ENCODE measurements around the gene CMBL. TPM values are rescaled to one million over a fixed set of nuclear protein-coding genes. Genes with fewer than 3 reads are reported as not detected.

The CMBL gene
- polyA plus RNA-seq, 1 experiment, result 43.0 TPM

DNA sequence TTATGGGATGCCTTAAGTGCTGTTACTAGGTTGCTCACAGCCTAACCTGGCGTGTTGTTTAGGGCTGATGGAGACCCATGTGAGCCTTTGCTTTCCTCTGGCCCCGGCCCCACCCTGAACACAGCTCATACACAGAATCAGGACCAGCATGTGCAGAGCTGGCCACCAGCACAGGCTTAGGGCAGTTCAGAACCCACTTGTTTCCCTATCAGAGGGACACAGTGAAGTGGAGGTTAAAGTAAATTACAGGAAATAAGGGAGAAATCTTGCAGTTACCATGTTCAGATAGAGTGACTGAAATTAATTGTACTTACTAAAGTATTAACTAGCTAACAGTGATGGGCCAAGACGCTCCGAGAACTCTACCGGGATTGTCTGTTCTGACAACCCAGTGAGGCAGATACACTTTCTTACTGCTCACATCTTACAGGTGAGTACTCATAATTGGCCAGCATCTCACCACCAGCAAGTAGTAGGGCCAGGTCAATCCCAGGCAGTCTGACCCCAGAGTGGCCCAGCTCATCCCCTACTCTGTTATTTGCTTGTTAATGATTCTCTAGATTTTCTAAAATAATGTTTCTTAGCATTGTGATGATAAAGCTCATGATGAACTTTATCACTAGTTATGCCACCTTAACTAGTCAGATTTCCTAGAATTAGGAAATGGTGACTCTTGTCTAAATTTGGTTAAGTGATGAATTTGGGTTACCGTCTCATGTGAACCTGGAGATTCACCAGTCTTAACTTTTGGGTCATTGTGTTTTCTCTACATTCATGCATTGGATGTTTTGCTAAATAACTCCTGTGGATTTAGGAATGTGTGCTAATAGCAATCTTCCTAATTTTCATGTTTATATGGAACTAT lies 42.2 kb downstream of the CMBL start:
- Histone ChIP-seq H3K4me3 (ENCODE audit: low read depth, low read length) (no peak overlapping the region), H3K27ac (ENCODE audit: low read depth, low read length) (no peak overlapping the region), H3K27me3 (ENCODE audit: control insufficient read depth, insufficient read depth, low read length) (no peaks in the 10 kb centered on the region), H3K9me3 (ENCODE audit: control insufficient read depth, insufficient read depth, low read length) (no peaks in the 10 kb centered on the region)
- DNase-seq (ENCODE audit: low read depth, low spot score), result no peak
- ChIA-PET CTCF (interaction anchor here (0.6 to 1.7 kb wide), 3 partner anchors 18 to 159 kb away, joined by 3 to 7 read pairs (median 5); no protein-coding TSS in a partner anchor), POLR2A (interaction anchor here (1.1 kb wide), 1 partner anchor 64 kb away, joined by 3 read pairs; no protein-coding TSS in a partner anchor)
- TF ChIP-seq, protein P1, sequence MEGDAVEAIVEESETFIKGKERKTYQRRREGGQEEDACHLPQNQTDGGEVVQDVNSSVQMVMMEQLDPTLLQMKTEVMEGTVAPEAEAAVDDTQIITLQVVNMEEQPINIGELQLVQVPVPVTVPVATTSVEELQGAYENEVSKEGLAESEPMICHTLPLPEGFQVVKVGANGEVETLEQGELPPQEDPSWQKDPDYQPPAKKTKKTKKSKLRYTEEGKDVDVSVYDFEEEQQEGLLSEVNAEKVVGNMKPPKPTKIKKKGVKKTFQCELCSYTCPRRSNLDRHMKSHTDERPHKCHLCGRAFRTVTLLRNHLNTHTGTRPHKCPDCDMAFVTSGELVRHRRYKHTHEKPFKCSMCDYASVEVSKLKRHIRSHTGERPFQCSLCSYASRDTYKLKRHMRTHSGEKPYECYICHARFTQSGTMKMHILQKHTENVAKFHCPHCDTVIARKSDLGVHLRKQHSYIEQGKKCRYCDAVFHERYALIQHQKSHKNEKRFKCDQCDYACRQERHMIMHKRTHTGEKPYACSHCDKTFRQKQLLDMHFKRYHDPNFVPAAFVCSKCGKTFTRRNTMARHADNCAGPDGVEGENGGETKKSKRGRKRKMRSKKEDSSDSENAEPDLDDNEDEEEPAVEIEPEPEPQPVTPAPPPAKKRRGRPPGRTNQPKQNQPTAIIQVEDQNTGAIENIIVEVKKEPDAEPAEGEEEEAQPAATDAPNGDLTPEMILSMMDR (IDR thresholded peaks at IDR 0.05; ENCODE audit: low read depth, low read length), result no peak

DNA sequence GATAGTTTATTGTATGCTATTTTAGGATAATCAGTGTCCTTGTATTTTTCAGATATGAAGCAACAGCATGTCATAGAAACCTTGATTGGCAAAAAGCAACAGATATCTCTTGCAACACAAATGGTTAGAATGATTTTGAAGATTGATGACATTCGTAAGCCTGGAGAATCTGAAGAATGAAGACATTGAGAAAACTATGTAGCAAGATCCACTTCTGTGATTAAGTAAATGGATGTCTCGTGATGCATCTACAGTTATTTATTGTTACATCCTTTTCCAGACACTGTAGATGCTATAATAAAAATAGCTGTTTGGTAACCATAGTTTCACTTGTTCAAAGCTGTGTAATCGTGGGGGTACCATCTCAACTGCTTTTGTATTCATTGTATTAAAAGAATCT lies 43.1 kb downstream of the CMBL start:
- Histone ChIP-seq H3K4me3 (ENCODE audit: low read depth, low read length) (no peak overlapping the region), H3K27ac (ENCODE audit: low read depth, low read length) (no peak overlapping the region), H3K27me3 (ENCODE audit: control insufficient read depth, insufficient read depth, low read length) (no peaks in the 10 kb centered on the region), H3K9me3 (ENCODE audit: control insufficient read depth, insufficient read depth, low read length) (no peaks in the 10 kb centered on the region)
- POLR2A ChIA-PET, result interaction anchor here (1.1 kb wide), 1 partner anchor 65 kb away, joined by 3 read pairs; no protein-coding TSS in a partner anchor
- no peak for DNase-seq (ENCODE audit: low read depth, low spot score)
- CTCF ChIA-PET, result interaction anchor here (1.6 to 1.7 kb wide), 2 partner anchors 19 to 160 kb away, joined by 5 to 7 read pairs; no protein-coding TSS in a partner anchor
- TF ChIP-seq, protein P1 (IDR thresholded peaks at IDR 0.05; ENCODE audit: low read depth, low read length), result no peak

DNA sequence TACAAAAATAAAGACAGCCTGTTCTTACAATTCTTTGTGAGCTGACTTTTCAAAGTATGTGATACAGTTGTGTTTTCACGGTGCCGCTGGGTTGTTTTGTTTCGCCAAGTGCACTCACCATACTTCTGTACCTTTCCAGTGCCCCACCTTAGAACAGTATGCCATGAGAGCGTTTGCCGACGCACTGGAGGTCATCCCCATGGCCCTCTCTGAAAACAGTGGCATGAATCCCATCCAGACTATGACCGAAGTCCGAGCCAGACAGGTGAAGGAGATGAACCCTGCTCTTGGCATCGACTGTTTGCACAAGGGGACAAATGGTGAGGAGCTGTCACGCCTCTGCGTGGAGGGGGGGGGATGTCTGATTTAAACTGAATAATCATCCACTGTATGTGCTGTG lies 44.7 kb downstream of the CMBL start:
- ChIA-PET POLR2A (interaction anchor here (0.6 kb wide), 1 partner anchor 1030 kb away, joined by 3 read pairs; no protein-coding TSS in a partner anchor), CTCF (interaction anchor here (0.6 to 1.7 kb wide), 3 partner anchors 10 to 157 kb away, joined by 3 to 5 read pairs (median 5); no protein-coding TSS in a partner anchor)
- no peak for DNase-seq (ENCODE audit: low read depth, low spot score)
- Histone ChIP-seq H3K27ac (ENCODE audit: low read depth, low read length) (no peak overlapping the region), H3K4me3 (ENCODE audit: low read depth, low read length) (no peak overlapping the region), H3K27me3 (ENCODE audit: control insufficient read depth, insufficient read depth, low read length) (no peaks in the 10 kb centered on the region), H3K9me3 (ENCODE audit: control insufficient read depth, insufficient read depth, low read length) (no peaks in the 10 kb centered on the region)
- TF ChIP-seq, protein P1 (IDR thresholded peaks at IDR 0.05; ENCODE audit: low read depth, low read length), result no peak

DNA sequence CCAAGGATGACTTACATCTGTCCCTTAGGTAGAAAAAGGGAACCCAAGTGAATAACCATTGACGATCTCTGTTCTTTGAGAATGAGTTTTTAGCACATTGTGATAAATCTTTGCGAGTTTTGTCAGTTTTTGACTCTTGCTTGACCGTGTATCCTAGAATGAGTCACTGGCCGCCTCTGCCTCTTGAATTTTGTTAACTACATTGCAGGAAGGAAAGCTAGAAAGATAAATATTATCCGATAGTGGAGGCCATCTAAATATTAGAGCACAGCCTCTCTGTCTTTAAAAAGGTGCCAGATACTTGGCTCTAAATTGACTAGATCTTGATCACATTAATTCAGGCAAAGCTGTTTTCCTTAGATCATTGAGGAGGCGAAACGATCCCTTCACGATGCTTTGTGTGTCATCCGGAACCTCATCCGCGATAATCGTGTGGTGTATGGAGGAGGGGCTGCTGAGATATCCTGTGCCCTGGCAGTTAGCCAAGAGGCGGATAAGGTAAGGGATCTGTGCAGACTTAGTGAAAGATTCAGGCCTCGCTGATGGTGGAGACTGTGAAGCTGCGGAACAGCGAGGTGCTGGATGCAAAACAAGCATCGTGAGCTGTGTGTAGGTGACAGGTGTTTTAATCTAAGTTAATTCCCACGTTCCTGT lies 45.5 kb downstream of the CMBL start:
- no peaks in the 10 kb centered on the region for H3K27me3 ChIP-seq (ENCODE audit: control insufficient read depth, insufficient read depth, low read length)
- no peaks in the 10 kb centered on the region for H3K9me3 ChIP-seq (ENCODE audit: control insufficient read depth, insufficient read depth, low read length)
- POLR2A ChIA-PET, result interaction anchor here (0.6 kb wide), 1 partner anchor 1029 kb away, joined by 3 read pairs; no protein-coding TSS in a partner anchor
- CTCF ChIA-PET, result interaction anchor here (1.7 kb wide), 1 partner anchor 22 kb away, joined by 5 read pairs; no protein-coding TSS in a partner anchor
- no peak overlapping the region for H3K27ac ChIP-seq (ENCODE audit: low read depth, low read length)
- TF ChIP-seq, protein P1 (IDR thresholded peaks at IDR 0.05; ENCODE audit: low read depth, low read length), result no peak
- DNase-seq (ENCODE audit: low read depth, low spot score), result no peak
- H3K4me3 ChIP-seq (ENCODE audit: low read depth, low read length), result no peak overlapping the region

All from AG04450 (cell line).